Heart right ventricle (tissue), 16 donors: ENCODE results near the gene GC. TPM values are rescaled to one million over a fixed set of nuclear protein-coding genes. Genes with fewer than 3 reads are reported as not detected.

ENCODE experiments used
- ATAC-seq, 8 donors: fragments of 200-7000 bp; cut with Tn5 transposase; one replicate each; pipeline ENCODE4 v1.9.1; 2020; ENCODE audit warnings: mild to moderate bottlenecking in 8 of 8, moderate library complexity in 8 of 8, moderate number of reproducible peaks in 1 of 8
- DNase-seq, 2 donors: peaks; one replicate each; pipeline ENCODE4 v3.0.0-alpha.2; 2020
- H3K27ac ChIP-seq, 10 donors: fragments of 200-600 bp; sonication (generic) in 2 of 10; one replicate each; pipeline versions ENCODE4 v1.5.0 to v1.8.0; 2020 to 2022; ENCODE audit warnings: mild to moderate bottlenecking in 3 of 10
- H3K27me3 ChIP-seq, 7 donors: fragments of 200-600 bp; one replicate each; pipeline ENCODE4 v1.8.0; 2021 to 2022; ENCODE audit warnings: mild to moderate bottlenecking in 2 of 7
- H3K36me3 ChIP-seq, 9 donors: fragments of 200-600 bp; sonication (generic) in 1 of 9; one replicate each; pipeline versions ENCODE4 v1.5.0 to v1.8.0; 2020 to 2022; ENCODE audit warnings: mild to moderate bottlenecking in 2 of 9
- H3K4me1 ChIP-seq, 9 donors: fragments of 200-600 bp; sonication (generic) in 1 of 9; one replicate each; pipeline versions ENCODE4 v1.5.0 to v1.8.0; 2020 to 2022; ENCODE audit warnings: mild to moderate bottlenecking in 4 of 9
- H3K4me3 ChIP-seq, 10 donors: fragments of 200-600 bp; sonication (generic) in 2 of 10; one replicate each; pipeline versions ENCODE4 v1.5.0 to v1.8.0; 2020 to 2022; ENCODE audit warnings: mild to moderate bottlenecking in 7 of 10, moderate library complexity in 2 of 10
- H3K9me3 ChIP-seq, 11 donors: fragments of 200-600 bp in 10 of 11; sonication (generic) in 2 of 11; one replicate each; pipeline versions ENCODE4 v1.5.0 to v1.8.0; 2013 to 2022; ENCODE audit warnings: mild to moderate bottlenecking in 2 of 11, control low read depth in 1 of 11, moderate library complexity in 1 of 11
- WGBS, 2 donors: extraction: QIAGEN DNeasy Blood & Tissue Kit; methylation state at CpG; one replicate each; pipeline ENCODE4 v1.1.7; 2013; ENCODE audit warnings: inconsistent platforms in 1 of 2; 5-methylcytosine and 5-hydroxymethylcytosine counted together
- intact Hi-C, 10 donors: fragments of 100-400 bp; cut with DNase I; formaldehyde crosslinking; loops; one replicate each; pipeline versions ENCODE4 v1.11.1 to v1.14.2; 2022
- polyA plus RNA-seq, 2 donors: library from polyadenylated mRNA; stranded (reverse); fragments of 200-250 nt; gene quantifications; one replicate each; pipeline ENCODE4 v1.2.3, GENCODE V29; 2013
- total RNA-seq, 10 donors: library from RNA; stranded (reverse); fragmentation: NEBNext Ultra II Directional in 3 of 10; extraction: Animal tissue kit (Norgen Biotek cat#: 25700) in 3 of 10; gene quantifications; one replicate each; pipeline versions ENCODE4 v1.2.1 to v1.2.4, GENCODE V29; 2021 to 2023
- TF ChIP-seq, protein P1 (sequence below), 9 donors: fragments of 200-600 bp; sonication (generic) in 2 of 9; IDR thresholded peaks; one replicate each; pipeline versions ENCODE4 v1.5.0 to v1.8.0; 2021 to 2022; ENCODE audit warnings: antibody characterized with exemption in 9 of 9, mild to moderate bottlenecking in 5 of 9, moderate library complexity in 1 of 9
- donor health status: Arrhythmogenic right ventricular cardiomyopathy.
- donor health status: ischemic (EF 13 %, LVEDD 7.1; RV severe dilation, severe dysfunction).
- donor health status: healthy with polysubstance abuse.
- donor health status: DM: no; HTN: yes; CAD: no.
- donor health status: DM: no; HTN: no; CAD: no.
- donor health status: ischemic (EF 25% LVEDD 6.9; RV normal size, moderate dysfunction).
- donor health status: ischemic (EF 25% LVEDD 5.7; RV mildly dilated, moderate dysfunction).
- donor health status: healthy.
- donor health status: DM: yes; HTN: yes; CAD: no.
- donor health status: Ischemic cardiomyopathy.
- donor health status: ischemic (EF 35%, LVEDD 5.7; RV mildly dilated, moderate dysfunction).
- donor health status: nonischemic (EF 11% LVEDD 7.7; RV severe dilation, severe dysfunction).
- donor health status: DM: yes; HTN: yes; CAD: no.
- donor health status: PGD.
- donor health status: ischemic (EF 29% LVEDD 5.4; RV normal size, mild dysfunction).
- donor health status: nonischemic (EF 23%, LVEDD 6.1; RV moderate dilation, normal function).

The GC gene
- total and polyA plus RNA-seq, 12 donors = 0.20 TPM; not detected in 11

DNA sequence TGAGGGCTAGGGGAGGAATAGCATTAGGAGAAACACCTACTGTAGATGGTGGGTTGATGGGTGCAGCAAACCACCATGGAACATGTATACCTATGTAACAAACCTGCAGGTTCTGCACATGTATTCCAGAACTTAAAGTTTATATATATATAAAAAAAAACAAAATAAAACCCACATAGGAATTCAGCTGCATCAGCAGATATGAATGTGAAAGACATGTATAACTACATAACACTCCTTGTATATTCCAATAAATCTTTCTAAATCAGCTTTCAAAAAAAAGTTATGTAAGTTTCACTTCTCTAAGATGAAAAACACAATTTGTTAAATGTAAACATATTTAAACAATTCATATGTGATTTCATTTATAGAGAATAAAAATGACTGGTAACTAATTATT lies 6.0 kb downstream of the GC start:
- Histone ChIP-seq H3K9me3 (no peaks in the 10 kb centered on the region), H3K27ac (no peak overlapping the region), H3K36me3 (no peaks in the 10 kb centered on the region), H3K4me1 (no peaks in the 10 kb centered on the region), H3K4me3 (no peak overlapping the region), H3K27me3 (no peaks in the 10 kb centered on the region)
- TF ChIP-seq, protein P1, sequence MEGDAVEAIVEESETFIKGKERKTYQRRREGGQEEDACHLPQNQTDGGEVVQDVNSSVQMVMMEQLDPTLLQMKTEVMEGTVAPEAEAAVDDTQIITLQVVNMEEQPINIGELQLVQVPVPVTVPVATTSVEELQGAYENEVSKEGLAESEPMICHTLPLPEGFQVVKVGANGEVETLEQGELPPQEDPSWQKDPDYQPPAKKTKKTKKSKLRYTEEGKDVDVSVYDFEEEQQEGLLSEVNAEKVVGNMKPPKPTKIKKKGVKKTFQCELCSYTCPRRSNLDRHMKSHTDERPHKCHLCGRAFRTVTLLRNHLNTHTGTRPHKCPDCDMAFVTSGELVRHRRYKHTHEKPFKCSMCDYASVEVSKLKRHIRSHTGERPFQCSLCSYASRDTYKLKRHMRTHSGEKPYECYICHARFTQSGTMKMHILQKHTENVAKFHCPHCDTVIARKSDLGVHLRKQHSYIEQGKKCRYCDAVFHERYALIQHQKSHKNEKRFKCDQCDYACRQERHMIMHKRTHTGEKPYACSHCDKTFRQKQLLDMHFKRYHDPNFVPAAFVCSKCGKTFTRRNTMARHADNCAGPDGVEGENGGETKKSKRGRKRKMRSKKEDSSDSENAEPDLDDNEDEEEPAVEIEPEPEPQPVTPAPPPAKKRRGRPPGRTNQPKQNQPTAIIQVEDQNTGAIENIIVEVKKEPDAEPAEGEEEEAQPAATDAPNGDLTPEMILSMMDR (IDR thresholded peaks at IDR 0.05) = no peak
- ATAC-seq (no peak), DNase-seq (no peak)
- intact Hi-C loops = no loop called here

- no peak overlapping the region for H3K27ac ChIP-seq
- no peaks in the 10 kb centered on the region for H3K27me3 ChIP-seq
- ATAC-seq (no peak), DNase-seq (no peak)
- no peak overlapping the region for H3K4me3 ChIP-seq
- intact Hi-C loops = no loop called here
- TF ChIP-seq, protein P1 (IDR thresholded peaks at IDR 0.05) = no peak
- no peaks in the 10 kb centered on the region for H3K4me1 ChIP-seq
- H3K9me3 ChIP-seq = no peaks in the 10 kb centered on the region
- 93 to 94% methylated on average over 2 of the region's 2 CpGs for WGBS, 2 donors
- H3K36me3 ChIP-seq = no peaks in the 10 kb centered on the region
Measured at GRCh38 chr4:71775449-71775848, 8.4 kb downstream of the GC start.

DNA sequence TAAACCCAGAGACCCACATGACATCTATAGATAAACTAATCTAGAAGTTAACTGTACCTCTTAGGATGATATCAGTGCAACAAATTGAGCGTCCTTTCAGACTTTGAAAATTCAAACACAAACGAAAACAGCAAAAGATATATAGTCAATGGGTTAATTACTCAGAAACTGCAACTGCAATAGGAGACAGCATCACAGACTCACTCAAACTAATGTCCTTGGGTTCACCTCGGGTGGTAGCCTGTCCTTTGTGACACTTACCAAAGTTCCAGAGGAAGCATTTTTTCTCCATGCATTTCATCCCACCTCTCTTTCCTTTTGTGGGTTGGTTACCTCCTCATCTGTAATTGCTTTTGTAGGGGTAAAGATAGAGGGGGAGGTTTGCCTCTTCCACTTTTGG lies 9.7 kb downstream of the GC start:
- Histone ChIP-seq H3K27me3 (no peaks in the 10 kb centered on the region), H3K4me3 (no peak overlapping the region), H3K27ac (no peak overlapping the region), H3K36me3 (no peaks in the 10 kb centered on the region), H3K4me1 (no peaks in the 10 kb centered on the region), H3K9me3 (no peaks in the 10 kb centered on the region)
- ATAC-seq = no peak
- TF ChIP-seq, protein P1 (IDR thresholded peaks at IDR 0.05) = no peak
- WGBS, 2 donors = 27 to 36% methylated on average over 3 of the region's 3 CpGs
- intact Hi-C loops = no loop called here
- DNase-seq = no peak

GRCh38 chr4:71773004-71773403 lies 10.9 kb downstream of the GC start:
- H3K9me3 ChIP-seq = no peaks in the 10 kb centered on the region
- no peak for DNase-seq
- TF ChIP-seq, protein P1 (IDR thresholded peaks at IDR 0.05) = no peak
- H3K4me3 ChIP-seq = no peak overlapping the region
- no peaks in the 10 kb centered on the region for H3K36me3 ChIP-seq
- 92 to 98% methylated on average over 2 of the region's 2 CpGs for WGBS, 2 donors
- no peaks in the 10 kb centered on the region for H3K27me3 ChIP-seq
- intact Hi-C loops = no loop called here
- ATAC-seq = no peak
- no peaks in the 10 kb centered on the region for H3K4me1 ChIP-seq
- H3K27ac ChIP-seq = no peak overlapping the region

GRCh38 chr4:71772592-71772991 lies 11.3 kb downstream of the GC start:
- ATAC-seq (no peak), DNase-seq (no peak)
- Histone ChIP-seq H3K9me3 (no peaks in the 10 kb centered on the region), H3K4me1 (no peaks in the 10 kb centered on the region), H3K27ac (no peak overlapping the region), H3K36me3 (no peaks in the 10 kb centered on the region), H3K4me3 (no peak overlapping the region), H3K27me3 (no peaks in the 10 kb centered on the region)
- TF ChIP-seq, protein P1 (IDR thresholded peaks at IDR 0.05) = no peak
- intact Hi-C loops = no loop called here
